Activated CD4-positive, alpha-beta T cell treated with anti-CD3 and anti-CD28 coated beads for 36 hours (primary cell): ENCODE data around the gene HIGD2A. TPM values are rescaled to one million over a fixed set of nuclear protein-coding genes. Genes with fewer than 3 reads are reported as not detected.

Experiments used
- ATAC-seq: fragments of 200-7000 bp; cut with Tn5 transposase; one replicate; pipeline ENCODE4 v1.10.0; 2021; ENCODE audit warnings: mild to moderate bottlenecking, moderate library complexity
- CTCF ChIA-PET: fragments of 350-600 bp; sonication (Branson Sonifier 250); formaldehyde crosslinking; loops from one replicate; lab custom pipeline; 2021; ENCODE audit warnings: antibody characterized with exemption; lab: Charles Lee
- POLR2A ChIA-PET: fragments of 350-600 bp; sonication (Branson Sonifier 250); formaldehyde crosslinking; loops from one replicate; lab custom pipeline; 2021; ENCODE audit warnings: antibody characterized with exemption, inconsistent platforms; lab: Charles Lee
- DNase-seq: peaks from one replicate; pipeline ENCODE4 v3.0.0-alpha.2; 2020
- H3K27ac Mint-ChIP-seq: one replicate; pipeline ENCODE4 v1.8.0; 2021; ENCODE audit warnings: mixed read lengths
- H3K27me3 Mint-ChIP-seq: one replicate; pipeline ENCODE4 v1.8.0; 2021; ENCODE audit warnings: mixed read lengths
- H3K36me3 Mint-ChIP-seq: one replicate; pipeline ENCODE4 v1.8.0; 2021; ENCODE audit warnings: low read depth, mixed read lengths
- H3K4me1 Mint-ChIP-seq: one replicate; pipeline ENCODE4 v1.8.0; 2021; ENCODE audit warnings: mixed read lengths
- H3K4me3 Mint-ChIP-seq: one replicate; pipeline ENCODE4 v1.8.0; 2021; ENCODE audit warnings: mild to moderate bottlenecking, moderate library complexity, mixed read lengths
- H3K9me3 Mint-ChIP-seq: one replicate; pipeline ENCODE4 v1.8.0; 2021; ENCODE audit warnings: low read depth, mixed read lengths
- intact Hi-C, 2 experiments: fragments of 100-400 bp; cut with DNase I in 1 of 2; cut with micrococcal nuclease in 1 of 2; formaldehyde crosslinking; loops; one replicate each; pipeline versions ENCODE4 v1.14.2 to v1.15.1; 2022 to 2024; cut with DNase I, micrococcal nuclease
- total RNA-seq, 2 experiments: library from RNA; stranded (reverse); gene quantifications; one replicate each; pipeline ENCODE4 v1.2.3, GENCODE V29; 2021

Gene HIGD2A
- total RNA-seq, 2 experiments from 2014 or later, result 104 to 140 TPM

DNA sequence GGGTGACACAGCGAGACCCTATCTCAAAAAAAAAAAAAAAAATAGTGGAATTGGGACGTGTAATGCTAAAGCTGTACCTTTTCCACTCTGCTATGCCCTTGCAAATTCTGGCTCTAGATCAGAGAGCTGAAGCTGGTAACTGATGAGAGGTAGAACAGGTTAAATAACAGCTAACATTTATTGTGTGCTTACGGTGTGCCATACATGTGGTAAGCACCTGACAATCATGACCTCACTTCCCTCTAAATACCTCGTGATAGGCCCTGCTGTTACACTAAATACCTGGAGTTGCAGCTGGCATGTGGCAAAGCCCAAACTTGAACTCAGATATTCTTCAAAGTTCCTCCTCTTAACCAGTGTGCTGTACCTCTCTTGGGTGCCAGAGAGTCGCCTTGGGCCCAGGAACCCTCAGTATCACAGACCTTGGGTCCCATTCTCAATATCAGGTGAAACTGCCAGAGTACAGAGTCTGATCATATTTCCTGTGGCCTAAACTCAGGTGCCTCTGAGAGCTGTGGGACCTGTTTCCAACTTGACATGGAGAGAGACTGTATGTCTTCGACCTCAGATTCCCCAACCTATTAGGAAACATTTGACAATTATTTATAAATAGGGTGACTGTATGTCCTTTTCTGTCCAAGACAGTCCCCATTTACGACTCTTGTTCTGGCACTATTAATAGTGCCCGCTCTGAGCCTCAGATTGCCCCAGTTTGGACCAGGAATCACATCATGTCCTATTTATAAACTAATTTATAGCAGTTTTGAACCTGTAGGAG lies 18.4 kb upstream of the HIGD2A start:
- Mint-ChIP-seq H3K27ac (no peak overlapping the region), H3K36me3 (peaks cover 24% of the 10 kb centered on the region), H3K4me1 (peaks cover 9% of the 10 kb centered on the region), H3K4me3 (no peak overlapping the region), H3K27me3 (no peaks in the 10 kb centered on the region), H3K9me3 (no peaks in the 10 kb centered on the region)
- ChIA-PET POLR2A (interaction anchor here (0.7 kb wide), 1 partner anchor 1824 kb away, joined by 4 read pairs; no protein-coding TSS in a partner anchor), CTCF (no interaction called here)
- no peak for DNase-seq
- ATAC-seq, result no peak
- intact Hi-C loops, result loop anchor here in 1 of 2 experiments (10.0 kb wide), 1 partner anchor 985 kb away; the partner anchor contains the start of genes LMAN2 and RGS14

DNA sequence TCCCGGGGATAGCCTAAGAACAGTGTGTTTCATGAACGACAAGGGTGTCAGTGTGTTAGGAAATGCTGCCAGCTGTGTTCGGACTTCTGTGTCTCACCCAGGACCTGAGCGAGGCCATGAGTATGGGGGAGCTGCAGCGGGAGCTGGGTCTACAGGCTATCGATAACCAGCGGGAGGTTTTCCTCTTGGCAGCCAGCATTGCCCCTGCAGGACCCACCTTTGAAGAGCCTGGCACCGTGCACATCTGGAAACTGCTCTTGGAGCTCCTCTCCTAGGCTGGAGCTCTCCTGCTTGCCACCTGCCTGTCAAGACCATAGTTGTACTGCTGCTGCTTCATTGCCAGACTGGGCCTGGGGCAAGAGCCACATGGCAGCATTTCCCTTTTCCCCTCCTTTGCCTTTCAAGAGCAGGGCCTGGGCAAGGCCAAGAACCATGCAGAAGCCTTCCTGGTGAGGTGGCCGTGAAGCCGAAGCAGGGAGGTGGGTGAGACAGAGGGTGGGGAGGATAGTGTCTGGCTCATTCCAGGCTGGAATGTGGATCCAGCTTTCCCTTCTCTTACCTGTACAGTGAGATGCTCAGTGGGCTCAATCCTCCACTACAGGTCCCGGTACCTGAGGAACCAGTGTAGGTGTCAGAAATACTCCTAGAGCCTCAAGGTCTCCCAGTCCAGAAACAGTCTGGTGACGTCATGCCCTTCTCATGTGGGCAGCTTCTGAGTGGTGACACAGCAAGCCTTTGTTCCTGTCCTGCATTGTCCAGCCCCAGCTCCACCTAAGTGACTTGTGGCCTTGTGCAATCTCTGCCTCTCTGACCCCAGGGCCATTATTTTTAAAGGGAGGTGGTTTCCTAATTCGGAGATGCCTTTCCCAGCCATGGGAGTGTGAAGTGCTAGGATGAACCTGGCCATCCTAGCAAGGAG lies 16.7 kb upstream of the HIGD2A start:
- intact Hi-C loops, result no loop called here

DNA sequence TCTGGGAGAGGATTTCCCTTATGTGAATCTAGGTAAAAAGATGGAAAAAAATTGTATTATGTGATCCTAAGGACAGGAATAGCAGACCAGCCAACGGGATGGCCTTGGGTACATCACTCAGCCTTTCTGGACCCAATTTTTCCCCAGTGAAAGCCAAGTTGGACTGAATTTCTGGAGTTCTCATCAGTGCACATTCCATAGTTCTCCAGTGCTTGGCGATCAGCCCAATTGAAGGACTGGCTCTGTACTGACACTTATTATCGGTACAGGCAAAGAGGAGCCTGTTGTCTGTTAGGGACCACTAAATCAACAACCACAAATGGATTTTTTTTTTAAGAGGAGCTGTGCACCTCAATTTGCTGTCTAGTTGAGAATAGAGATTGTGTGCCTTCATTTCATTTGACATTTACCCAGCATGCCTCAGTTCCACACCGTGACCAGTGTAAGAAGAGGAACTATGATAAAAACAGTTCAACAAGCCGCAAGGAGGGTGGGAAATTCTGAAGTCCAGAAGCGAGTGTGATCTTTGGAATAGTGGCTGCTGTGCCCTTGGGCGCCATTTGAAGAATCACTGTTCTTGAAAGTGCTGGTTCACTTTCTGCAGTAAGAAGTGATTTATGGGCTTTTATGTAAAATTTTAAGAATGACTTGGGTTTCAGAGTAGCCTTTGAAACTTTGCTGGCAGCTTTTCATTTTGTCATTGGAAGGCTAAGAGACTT lies 15.3 kb upstream of the HIGD2A start:
- Mint-ChIP-seq H3K27me3 (no peaks in the 10 kb centered on the region), H3K4me1 (no peaks in the 10 kb centered on the region), H3K27ac (no peak overlapping the region), H3K9me3 (no peaks in the 10 kb centered on the region), H3K36me3 (peaks cover 19% of the 10 kb centered on the region), H3K4me3 (no peak overlapping the region)
- POLR2A ChIA-PET, result no interaction called here
- CTCF ChIA-PET, result interaction anchor here (0.8 to 1.2 kb wide), 2 partner anchors 12 to 13 kb away, joined by 3 to 4 read pairs; partner anchors contain the start of gene KIAA1191
- DNase-seq, result no peak
- intact Hi-C loops, result no loop called here
- no peak for ATAC-seq

More for the DNA sequence above, 16.7 kb upstream of the HIGD2A start:
- no peak overlapping the region for H3K27ac Mint-ChIP-seq
- ChIA-PET POLR2A (no interaction called here), CTCF (interaction anchor here (0.5 to 1.2 kb wide), 5 partner anchors 10 to 645 kb away, joined by 3 to 4 read pairs (median 3); partner anchors contain the start of gene KIAA1191)
- no peaks in the 10 kb centered on the region for H3K27me3 Mint-ChIP-seq
- no peak overlapping the region for H3K4me3 Mint-ChIP-seq
- peaks cover 27% of the 10 kb centered on the region for H3K36me3 Mint-ChIP-seq
- no peak for DNase-seq
- H3K4me1 Mint-ChIP-seq, result peaks cover 5% of the 10 kb centered on the region
- no peak for ATAC-seq
- no peaks in the 10 kb centered on the region for H3K9me3 Mint-ChIP-seq

DNA sequence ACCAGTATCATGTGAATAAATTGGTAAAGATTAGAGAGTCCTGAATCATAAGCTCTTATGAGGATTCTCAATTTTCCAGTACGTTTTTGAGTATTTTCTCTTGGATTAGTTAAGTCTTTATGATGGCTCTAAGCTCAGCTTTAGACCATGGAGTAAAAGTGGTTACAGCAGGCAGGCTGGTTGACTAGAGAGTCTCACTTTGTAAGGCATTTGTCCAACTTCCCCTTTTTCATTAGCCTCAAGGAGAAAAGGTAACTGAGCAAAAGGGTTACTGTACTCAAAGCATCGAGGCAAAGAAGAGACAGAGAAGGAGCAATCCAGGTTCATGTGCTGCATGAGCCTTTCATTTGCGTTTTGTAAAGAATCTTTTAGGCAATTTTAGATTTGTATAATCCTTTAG lies 8.7 kb upstream of the HIGD2A start:
- peaks cover 3% of the 10 kb centered on the region for H3K4me1 Mint-ChIP-seq
- ATAC-seq (no peak), DNase-seq (no peak)
- no peaks in the 10 kb centered on the region for H3K27me3 Mint-ChIP-seq
- CTCF ChIA-PET, result interaction anchor here (0.5 to 0.7 kb wide), 2 partner anchors 8 to 15 kb away, joined by 3 read pairs; partner anchors contain the start of genes HIGD2A and NOP16
- H3K36me3 Mint-ChIP-seq, result peaks cover 57% of the 10 kb centered on the region
- no peak overlapping the region for H3K27ac Mint-ChIP-seq
- H3K9me3 Mint-ChIP-seq, result no peaks in the 10 kb centered on the region
- H3K4me3 Mint-ChIP-seq, result no peak overlapping the region
- POLR2A ChIA-PET, result no interaction called here
- intact Hi-C loops, result no loop called here

DNA sequence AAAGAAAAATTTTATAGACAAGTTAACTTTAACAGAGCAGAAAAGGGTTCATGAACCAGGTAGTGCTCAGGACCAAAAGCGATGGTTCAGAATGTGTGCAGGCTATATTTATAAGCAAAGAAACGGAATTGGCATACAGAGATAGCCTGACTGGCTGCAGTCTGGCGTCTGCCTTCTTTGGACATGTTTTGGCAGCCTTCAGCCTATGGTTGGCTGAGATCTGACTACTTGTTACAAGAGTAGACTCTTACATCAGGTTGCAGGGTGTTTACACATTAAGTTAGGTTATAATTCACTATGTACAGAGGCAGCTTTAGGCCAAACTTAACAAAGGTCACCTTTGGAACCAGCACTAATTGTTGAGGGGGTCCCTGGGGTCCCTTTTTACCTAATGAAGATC lies 7.1 kb upstream of the HIGD2A start:
- Mint-ChIP-seq H3K27me3 (no peaks in the 10 kb centered on the region), H3K4me3 (no peak overlapping the region), H3K4me1 (peaks cover 18% of the 10 kb centered on the region), H3K27ac (no peak overlapping the region), H3K36me3 (peaks cover 62% of the 10 kb centered on the region), H3K9me3 (no peaks in the 10 kb centered on the region)
- no peak for DNase-seq
- ChIA-PET POLR2A (no interaction called here), CTCF (interaction anchor here (0.6 to 1.1 kb wide), 3 partner anchors 9 to 19 kb away, joined by 3 to 4 read pairs (median 3); partner anchors contain the start of gene KIAA1191)
- intact Hi-C loops, result no loop called here
- ATAC-seq, result no peak

DNA sequence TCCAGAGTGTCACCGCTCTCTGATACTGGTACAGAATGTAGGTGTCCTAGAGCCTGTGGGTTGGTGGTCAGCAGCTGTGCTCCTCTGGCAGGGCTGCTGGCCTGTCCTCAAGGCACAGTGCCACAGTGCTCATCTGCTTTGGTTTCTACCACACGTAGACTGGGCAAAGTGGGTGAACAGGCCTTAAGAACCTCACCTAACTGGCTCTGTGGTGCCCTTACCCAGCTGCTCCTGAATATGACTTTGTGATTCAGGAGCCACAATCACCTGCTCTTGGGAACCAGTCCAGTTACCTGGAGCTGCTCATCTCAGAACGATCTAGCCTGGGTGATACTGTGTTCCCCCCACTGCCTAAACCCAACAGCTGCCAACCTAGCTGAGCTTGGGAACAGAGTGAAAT lies 6.6 kb upstream of the HIGD2A start:
- no peaks in the 10 kb centered on the region for H3K27me3 Mint-ChIP-seq
- no peak overlapping the region for H3K27ac Mint-ChIP-seq
- ChIA-PET POLR2A (no interaction called here), CTCF (interaction anchor here (1.1 kb wide), 1 partner anchor 13 kb away, joined by 4 read pairs; no protein-coding TSS in a partner anchor)
- ATAC-seq, result no peak
- peaks cover 67% of the 10 kb centered on the region for H3K36me3 Mint-ChIP-seq
- no peaks in the 10 kb centered on the region for H3K9me3 Mint-ChIP-seq
- no peak overlapping the region for H3K4me3 Mint-ChIP-seq
- no peak for DNase-seq
- H3K4me1 Mint-ChIP-seq, result peaks cover 23% of the 10 kb centered on the region
- intact Hi-C loops, result no loop called here

DNA sequence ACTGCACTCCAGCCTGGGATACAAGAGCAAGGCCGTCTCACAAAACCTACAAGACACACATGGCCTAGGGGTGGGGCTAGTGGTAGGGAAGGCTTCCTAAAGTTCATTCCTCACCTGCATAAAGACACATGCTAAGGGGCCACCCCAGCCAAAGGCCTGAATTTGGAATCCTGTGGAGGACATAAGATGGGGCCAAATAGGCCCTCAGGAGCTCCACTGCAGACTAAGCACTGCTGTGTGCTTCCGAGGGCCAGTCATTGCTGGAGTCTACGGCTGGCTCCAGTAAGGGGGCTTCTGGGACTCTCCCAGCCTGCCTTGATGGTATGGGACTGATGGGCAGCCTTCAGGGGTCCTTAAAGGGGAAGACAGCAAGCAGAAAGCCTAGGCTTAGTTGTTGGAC lies 5.8 kb upstream of the HIGD2A start:
- POLR2A ChIA-PET, result no interaction called here
- intact Hi-C loops, result no loop called here
- no peaks in the 10 kb centered on the region for H3K27me3 Mint-ChIP-seq
- H3K36me3 Mint-ChIP-seq, result peaks cover 72% of the 10 kb centered on the region
- H3K9me3 Mint-ChIP-seq, result no peaks in the 10 kb centered on the region
- peaks cover 27% of the 10 kb centered on the region for H3K4me1 Mint-ChIP-seq
- no peak overlapping the region for H3K4me3 Mint-ChIP-seq
- CTCF ChIA-PET, result no interaction called here
- no peak for ATAC-seq
- H3K27ac Mint-ChIP-seq, result no peak overlapping the region
- no peak for DNase-seq

DNA sequence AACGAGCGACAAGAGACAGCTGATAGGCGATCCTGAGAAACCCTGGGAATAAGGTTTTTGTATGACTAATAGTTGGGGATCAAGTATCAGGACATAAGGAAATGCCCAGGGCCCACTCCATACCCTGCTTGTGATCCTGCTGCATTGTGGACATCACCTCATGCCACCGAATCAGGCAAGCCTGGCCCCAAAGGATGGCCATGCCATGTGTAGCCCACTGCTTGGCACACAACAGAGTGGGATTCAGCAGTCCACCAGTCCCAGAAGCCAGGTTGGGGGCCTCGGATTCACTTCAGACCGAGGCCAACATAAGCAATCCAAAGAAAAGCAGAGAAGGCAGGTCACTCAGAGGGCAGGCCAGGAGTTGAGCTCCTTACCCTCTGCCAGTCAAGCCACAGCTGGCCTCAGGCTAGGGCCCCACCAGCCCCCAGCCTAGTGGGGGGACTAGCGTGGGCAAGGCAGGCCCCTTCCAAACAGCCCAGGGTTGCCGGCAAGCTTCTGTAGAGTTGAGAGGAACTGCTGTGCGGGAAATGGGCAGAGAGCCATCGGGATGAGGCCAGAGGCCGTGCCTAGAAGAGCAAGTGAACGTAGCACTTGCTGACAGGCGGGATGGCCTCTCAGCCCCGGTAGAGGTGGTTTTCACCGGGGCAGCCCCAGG lies 5.2 kb upstream of the HIGD2A start:
- CTCF ChIA-PET, result no interaction called here
- Mint-ChIP-seq H3K27ac (no peak overlapping the region), H3K4me3 (no peak overlapping the region), H3K9me3 (no peaks in the 10 kb centered on the region), H3K27me3 (no peaks in the 10 kb centered on the region), H3K36me3 (peaks cover 77% of the 10 kb centered on the region), H3K4me1 (peaks cover 27% of the 10 kb centered on the region)
- POLR2A ChIA-PET, result no interaction called here
- intact Hi-C loops, result no loop called here
- ATAC-seq (no peak), DNase-seq (no peak)

DNA sequence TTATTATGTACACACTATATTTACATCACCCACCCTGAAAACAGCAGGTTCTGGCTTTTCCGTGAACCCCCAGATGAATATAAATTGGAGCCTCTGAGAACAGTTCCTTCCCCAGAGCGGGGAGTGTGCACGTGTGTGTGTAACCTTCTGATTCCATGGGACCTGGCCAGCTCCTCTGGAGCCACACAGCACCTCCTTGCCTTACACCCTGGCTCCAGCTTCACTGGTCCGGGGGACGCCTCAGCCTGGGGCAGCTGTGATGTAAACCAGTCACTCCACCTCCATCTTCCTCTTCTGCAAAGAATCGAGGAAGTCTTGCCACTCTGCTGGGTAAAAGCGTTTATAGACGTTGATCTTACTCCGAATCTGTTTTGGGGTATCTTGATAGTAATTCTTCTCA lies 4.6 kb upstream of the HIGD2A start:
- Mint-ChIP-seq H3K4me1 (peaks cover 27% of the 10 kb centered on the region), H3K27me3 (no peaks in the 10 kb centered on the region), H3K36me3 (peaks cover 78% of the 10 kb centered on the region), H3K4me3 (no peak overlapping the region), H3K27ac (no peak overlapping the region), H3K9me3 (no peaks in the 10 kb centered on the region)
- POLR2A ChIA-PET, result no interaction called here
- no peak for ATAC-seq
- no peak for DNase-seq
- intact Hi-C loops, result no loop called here
- CTCF ChIA-PET, result no interaction called here

DNA sequence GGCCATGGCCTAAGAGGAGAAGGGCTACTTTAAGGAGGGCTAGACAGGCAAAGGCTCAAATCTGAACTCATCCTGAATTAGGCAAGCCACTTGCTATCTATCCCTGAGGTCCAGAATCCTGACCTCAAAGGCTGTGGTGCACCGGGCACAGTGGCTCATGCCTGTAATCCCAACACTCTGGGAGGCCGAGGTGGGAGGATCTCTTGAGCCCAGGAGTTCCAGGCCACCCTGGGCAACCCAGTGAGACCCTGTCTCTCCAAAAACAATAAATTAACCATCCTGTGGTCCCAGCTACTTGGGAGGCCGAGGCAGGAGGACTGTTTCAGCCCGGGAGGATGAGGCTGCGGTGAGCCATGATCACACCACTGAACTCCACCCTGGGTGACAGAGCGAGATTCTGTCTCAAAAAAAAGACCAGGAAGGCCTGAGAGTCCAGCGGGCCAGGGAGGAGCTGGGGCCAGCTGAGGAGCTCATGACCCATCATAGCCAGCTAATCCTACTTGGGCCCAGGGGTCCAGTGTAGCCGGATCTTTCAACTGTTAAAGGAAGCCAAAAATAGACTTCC lies 4.1 kb upstream of the HIGD2A start:
- no peak for ATAC-seq
- no peak for DNase-seq
- Mint-ChIP-seq H3K27me3 (no peaks in the 10 kb centered on the region), H3K4me1 (peaks cover 27% of the 10 kb centered on the region), H3K4me3 (no peak overlapping the region), H3K36me3 (peaks cover 76% of the 10 kb centered on the region), H3K9me3 (no peaks in the 10 kb centered on the region), H3K27ac (no peak overlapping the region)
- CTCF ChIA-PET, result interaction anchor here (0.6 kb wide), 1 partner anchor 909 kb away, joined by 5 read pairs; no protein-coding TSS in a partner anchor
- intact Hi-C loops, result no loop called here
- POLR2A ChIA-PET, result no interaction called here
